Mucosa of stomach (tissue), 1 donor: Measurements from ENCODE around the gene DCANP1.
A peak's percentile ranks its signal among the peaks of the same experiment; 100 is the strongest.

Experiments used
- H3K27me3 ChIP-seq: one replicate; pipeline ENCODE4 v1.7.0; 2013; ENCODE audit warnings: mild to moderate bottlenecking, low read length; ENCODE audit not compliant: control insufficient read depth, insufficient read depth
- H3K36me3 ChIP-seq: one replicate; pipeline ENCODE4 v1.7.0; 2013; ENCODE audit warnings: low read length; ENCODE audit not compliant: control insufficient read depth, insufficient read depth
- H3K4me1 ChIP-seq: one replicate; pipeline ENCODE4 v1.7.0; 2013; ENCODE audit warnings: mild to moderate bottlenecking, low read length; ENCODE audit not compliant: control insufficient read depth, insufficient read depth
- H3K4me3 ChIP-seq: one replicate; pipeline ENCODE4 v1.7.0; 2013; ENCODE audit warnings: low read length
- H3K9ac ChIP-seq: one replicate; pipeline ENCODE4 v1.7.0; 2013; ENCODE audit warnings: mild to moderate bottlenecking, low read length, moderate library complexity
- H3K9me3 ChIP-seq: one replicate; pipeline ENCODE4 v1.7.0; 2013; ENCODE audit warnings: mild to moderate bottlenecking, low read length, moderate library complexity; ENCODE audit not compliant: control insufficient read depth
- donor health status: Pancreatic carcinoma.

Gene DCANP1

GRCh38 chr5:135417083-135417482, 30.1 kb downstream of the DCANP1 start:
- H3K4me3 ChIP-seq, result no peak overlapping the region
- no peaks in the 10 kb centered on the region for H3K9me3 ChIP-seq
- no peaks in the 10 kb centered on the region for H3K4me1 ChIP-seq
- no peak overlapping the region for H3K9ac ChIP-seq
- H3K27me3 ChIP-seq, result no peaks in the 10 kb centered on the region
- no peaks in the 10 kb centered on the region for H3K36me3 ChIP-seq

- Histone ChIP-seq H3K9me3 (no peaks in the 10 kb centered on the region), H3K4me1 (no peaks in the 10 kb centered on the region), H3K4me3 (no peak overlapping the region), H3K9ac (no peak overlapping the region), H3K27me3 (no peaks in the 10 kb centered on the region), H3K36me3 (no peaks in the 10 kb centered on the region)
These were observed 42.1 kb downstream of the DCANP1 start for GRCh38 chr5:135405082-135405481.

DNA sequence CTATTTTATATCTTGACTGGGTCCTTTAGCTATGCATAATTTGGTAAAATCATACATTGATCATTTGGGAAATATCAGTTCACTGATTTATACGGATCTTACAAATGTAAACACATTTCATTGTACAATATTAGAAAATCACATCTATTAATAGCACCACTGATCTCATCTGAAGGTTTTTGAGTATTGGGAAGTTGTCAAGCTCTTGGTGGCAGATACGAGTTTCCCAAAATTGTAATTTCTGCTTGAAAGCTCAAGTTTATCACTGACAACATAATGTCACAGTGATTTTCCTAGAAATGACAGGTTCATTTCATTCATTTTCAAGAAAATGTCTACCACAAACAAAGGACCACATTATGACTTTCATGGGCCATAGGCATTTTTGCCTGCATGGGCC, 45.1 kb downstream of the DCANP1 start:
- no peaks in the 10 kb centered on the region for H3K9me3 ChIP-seq
- no peak overlapping the region for H3K9ac ChIP-seq
- no peak overlapping the region for H3K4me3 ChIP-seq
- H3K4me1 ChIP-seq, result peaks cover 18% of the 10 kb centered on the region
- no peaks in the 10 kb centered on the region for H3K27me3 ChIP-seq
- no peaks in the 10 kb centered on the region for H3K36me3 ChIP-seq

DNA sequence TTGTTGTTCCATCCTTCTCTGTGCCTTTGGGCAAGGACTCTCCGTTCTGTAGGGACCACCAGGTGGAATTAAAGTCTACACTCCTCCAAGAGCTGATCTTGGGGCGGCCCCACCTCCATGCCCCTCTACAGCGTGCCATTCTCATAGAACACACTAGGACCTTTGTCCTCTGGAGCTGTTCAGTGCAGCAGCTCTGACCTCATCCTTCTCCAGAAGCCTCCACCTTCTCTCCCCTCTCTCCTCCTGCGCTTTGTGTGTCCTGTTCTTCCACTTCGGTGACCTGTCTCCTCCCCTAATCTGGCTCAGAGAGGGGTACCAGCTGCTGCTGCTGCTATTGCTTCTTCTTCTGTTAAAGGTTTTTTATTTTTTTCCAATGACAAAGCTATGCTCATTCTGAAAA, 46.3 kb downstream of the DCANP1 start:
- no peaks in the 10 kb centered on the region for H3K9me3 ChIP-seq
- no peak overlapping the region for H3K4me3 ChIP-seq
- no peaks in the 10 kb centered on the region for H3K27me3 ChIP-seq
- H3K9ac ChIP-seq, result no peak overlapping the region
- H3K36me3 ChIP-seq, result no peaks in the 10 kb centered on the region
- H3K4me1 ChIP-seq, result peaks cover 30% of the 10 kb centered on the region

- no peaks in the 10 kb centered on the region for H3K36me3 ChIP-seq
- H3K9me3 ChIP-seq, result no peaks in the 10 kb centered on the region
- H3K27me3 ChIP-seq, result no peaks in the 10 kb centered on the region
- peak overlapping the region; percentile 88 for H3K4me3 ChIP-seq
- peaks cover 31% of the 10 kb centered on the region for H3K4me1 ChIP-seq
- H3K9ac ChIP-seq, result peak overlapping the region; percentile 90
These were observed 47.2 kb downstream of the DCANP1 start for GRCh38 chr5:135399794-135400542.

GRCh38 chr5:135398855-135399793, 48.0 kb downstream of the DCANP1 start, which contains the start of gene MACROH2A1:
MACROH2A1 (minus strand) TSS chr5:135399231; CDS start chr5:135389093, 10,138 bp downstream.
- H3K27me3 ChIP-seq, result no peaks in the 10 kb centered on the region
- H3K4me1 ChIP-seq, result peaks cover 31% of the 10 kb centered on the region
- no peaks in the 10 kb centered on the region for H3K36me3 ChIP-seq
- peak within 1 kb of the TSS; percentile 90 for H3K9ac ChIP-seq
- no peaks in the 10 kb centered on the region for H3K9me3 ChIP-seq
- H3K4me3 ChIP-seq, result peak within 1 kb of the TSS; percentile 88

DNA sequence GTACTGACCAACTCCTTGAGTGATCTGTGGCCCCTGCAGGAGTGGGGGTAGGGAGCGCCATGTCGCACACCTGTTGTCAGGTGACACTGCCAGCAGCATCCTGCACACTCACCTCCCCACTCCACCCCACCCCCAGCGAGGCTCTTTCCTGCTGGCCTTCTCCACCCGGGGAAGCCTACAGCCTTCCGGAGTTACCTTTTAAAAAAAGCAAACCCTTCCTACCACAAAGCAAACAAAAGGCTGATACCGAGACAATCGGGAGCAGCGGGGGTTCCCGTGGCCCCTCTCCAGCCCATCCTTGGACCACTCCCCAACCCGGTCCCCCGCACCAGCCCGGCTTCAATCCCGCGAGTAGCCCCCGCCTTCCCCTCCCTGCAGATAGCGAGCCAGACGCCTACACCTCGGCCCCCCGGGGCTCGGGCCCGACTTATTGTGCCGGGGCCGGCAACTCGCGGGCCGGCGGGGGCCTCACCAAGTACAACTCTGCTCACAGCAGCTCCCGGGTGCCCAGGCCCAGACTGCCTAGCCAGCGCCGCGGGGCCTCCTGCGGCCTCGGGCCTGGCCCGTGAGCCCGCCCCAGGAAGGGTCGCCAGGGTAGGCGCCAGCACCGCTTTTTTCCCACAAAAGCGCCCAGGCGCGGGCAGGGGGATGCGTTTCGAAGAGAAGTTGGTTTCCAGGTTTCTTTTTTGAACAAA, 48.8 kb downstream of the DCANP1 start:
- peak overlapping the region; percentile 90 for H3K9ac ChIP-seq

DNA sequence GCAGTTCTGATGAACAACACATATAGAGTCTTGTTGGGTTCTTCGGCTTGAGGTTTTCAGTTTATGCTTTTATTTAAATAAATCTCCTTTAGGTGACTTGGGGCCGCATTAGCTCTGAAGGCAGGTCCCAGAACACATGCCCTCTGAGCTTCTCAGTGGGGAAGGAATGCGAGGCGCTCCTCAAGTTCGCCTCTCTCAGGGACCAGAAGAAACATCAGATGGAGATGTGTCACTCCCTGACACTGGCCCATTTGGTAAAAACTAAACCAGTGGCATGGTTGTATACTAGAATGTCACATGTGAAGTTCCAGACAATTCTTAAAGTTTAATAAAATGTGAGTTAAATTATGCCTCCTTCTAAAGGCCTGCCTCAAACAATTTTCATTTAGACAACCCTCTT, 50.1 kb downstream of the DCANP1 start:
- Histone ChIP-seq H3K36me3 (no peaks in the 10 kb centered on the region), H3K4me3 (no peak overlapping the region), H3K9me3 (no peaks in the 10 kb centered on the region), H3K9ac (no peak overlapping the region), H3K27me3 (no peaks in the 10 kb centered on the region), H3K4me1 (peaks cover 31% of the 10 kb centered on the region)

More for the DNA sequence above, 48.8 kb downstream of the DCANP1 start:
- Histone ChIP-seq H3K27me3 (no peaks in the 10 kb centered on the region), H3K36me3 (no peaks in the 10 kb centered on the region), H3K4me1 (peaks cover 31% of the 10 kb centered on the region), H3K4me3 (peak overlapping the region; percentile 66), H3K9me3 (no peaks in the 10 kb centered on the region)

- Histone ChIP-seq H3K9me3 (no peaks in the 10 kb centered on the region), H3K4me1 (peaks cover 31% of the 10 kb centered on the region), H3K27me3 (no peaks in the 10 kb centered on the region), H3K4me3 (no peak overlapping the region), H3K36me3 (no peaks in the 10 kb centered on the region), H3K9ac (no peak overlapping the region)
These were observed 50.6 kb downstream of the DCANP1 start for GRCh38 chr5:135396459-135397055.

- Histone ChIP-seq H3K36me3 (no peaks in the 10 kb centered on the region), H3K4me1 (peaks cover 31% of the 10 kb centered on the region), H3K27me3 (no peaks in the 10 kb centered on the region), H3K9me3 (no peaks in the 10 kb centered on the region), H3K4me3 (no peak overlapping the region), H3K9ac (no peak overlapping the region)
These were observed 51.3 kb downstream of the DCANP1 start for GRCh38 chr5:135395866-135396265.

DNA sequence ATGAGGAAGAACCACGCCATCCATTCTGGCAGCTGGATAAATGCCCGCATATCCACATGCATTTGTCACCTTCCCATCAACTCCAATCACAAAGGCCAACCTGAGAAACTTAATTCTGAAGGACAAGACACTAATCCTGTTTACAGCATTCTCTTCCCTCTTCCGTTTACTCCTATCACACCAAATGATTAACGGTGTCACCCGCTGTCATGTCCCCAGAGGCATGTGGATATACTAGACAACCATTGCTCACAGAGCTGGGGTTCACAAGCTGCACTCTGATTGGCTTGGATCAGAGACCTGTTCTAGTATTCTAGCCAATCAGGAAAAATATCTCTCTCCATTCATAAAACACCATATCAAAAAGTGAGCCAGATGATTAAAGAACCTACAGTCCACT, 51.7 kb downstream of the DCANP1 start:
- no peaks in the 10 kb centered on the region for H3K36me3 ChIP-seq
- no peak overlapping the region for H3K9ac ChIP-seq
- no peak overlapping the region for H3K4me3 ChIP-seq
- peaks cover 31% of the 10 kb centered on the region for H3K4me1 ChIP-seq
- no peaks in the 10 kb centered on the region for H3K27me3 ChIP-seq
- no peaks in the 10 kb centered on the region for H3K9me3 ChIP-seq
